ENCODE results near the gene TTC4.
A peak's percentile ranks its signal among the peaks of the same experiment; 100 is the strongest.

DNA sequence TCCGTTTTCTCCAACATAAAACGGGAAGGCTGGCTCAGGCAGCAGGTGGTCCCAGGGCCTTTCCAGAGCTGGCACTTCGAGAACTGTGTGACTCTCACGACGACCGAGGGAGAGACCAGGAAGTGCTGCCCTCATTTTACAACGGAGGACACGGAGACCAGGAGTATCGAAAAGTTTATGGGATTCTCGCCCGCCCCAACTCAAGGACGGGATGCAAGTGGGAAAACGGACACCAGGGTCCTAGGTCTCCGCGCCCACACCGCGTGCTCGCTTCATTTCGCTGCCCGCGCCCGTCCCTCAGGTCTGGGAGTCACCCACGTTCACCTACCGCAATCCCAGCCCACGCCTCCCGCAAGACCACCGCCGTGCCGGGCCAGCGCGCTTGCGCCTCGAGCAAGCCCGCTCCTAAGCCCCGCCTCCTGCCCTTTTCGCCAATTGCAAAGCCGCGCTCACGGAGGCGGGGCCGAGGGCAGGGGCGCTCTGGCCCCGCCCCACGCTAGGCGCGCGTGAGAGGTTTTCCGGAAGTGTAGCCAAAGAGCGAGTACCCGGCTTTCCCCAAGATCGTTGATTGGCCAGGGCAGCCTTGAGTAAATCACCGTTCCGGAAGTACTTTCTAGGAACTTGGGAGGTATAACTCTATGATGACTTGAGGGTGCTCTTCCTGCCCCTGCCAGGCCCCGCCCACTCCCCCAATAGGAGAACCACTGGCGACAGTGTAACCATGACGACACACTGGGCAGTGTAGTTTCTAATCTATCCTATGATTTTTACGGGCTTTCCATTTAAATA is 48.7 kb downstream of the TTC4 start, which contains the start of gene PARS2:
- TF ChIP-seq, protein P1, sequence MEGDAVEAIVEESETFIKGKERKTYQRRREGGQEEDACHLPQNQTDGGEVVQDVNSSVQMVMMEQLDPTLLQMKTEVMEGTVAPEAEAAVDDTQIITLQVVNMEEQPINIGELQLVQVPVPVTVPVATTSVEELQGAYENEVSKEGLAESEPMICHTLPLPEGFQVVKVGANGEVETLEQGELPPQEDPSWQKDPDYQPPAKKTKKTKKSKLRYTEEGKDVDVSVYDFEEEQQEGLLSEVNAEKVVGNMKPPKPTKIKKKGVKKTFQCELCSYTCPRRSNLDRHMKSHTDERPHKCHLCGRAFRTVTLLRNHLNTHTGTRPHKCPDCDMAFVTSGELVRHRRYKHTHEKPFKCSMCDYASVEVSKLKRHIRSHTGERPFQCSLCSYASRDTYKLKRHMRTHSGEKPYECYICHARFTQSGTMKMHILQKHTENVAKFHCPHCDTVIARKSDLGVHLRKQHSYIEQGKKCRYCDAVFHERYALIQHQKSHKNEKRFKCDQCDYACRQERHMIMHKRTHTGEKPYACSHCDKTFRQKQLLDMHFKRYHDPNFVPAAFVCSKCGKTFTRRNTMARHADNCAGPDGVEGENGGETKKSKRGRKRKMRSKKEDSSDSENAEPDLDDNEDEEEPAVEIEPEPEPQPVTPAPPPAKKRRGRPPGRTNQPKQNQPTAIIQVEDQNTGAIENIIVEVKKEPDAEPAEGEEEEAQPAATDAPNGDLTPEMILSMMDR (IDR thresholded peaks at IDR 0.05): peak in 2 of 5 experiments; percentile 10 to 39
- peak; percentile 55 to 63 for TF ChIP-seq POLR2A (IDR thresholded peaks at IDR 0.05)

Data from tibial nerve (tissue), 3 donors.